Sciatic nerve (tissue), 2 donors: Measurements from ENCODE around the gene HMGCS2. TPM values are rescaled to one million over a fixed set of nuclear protein-coding genes. Genes with fewer than 3 reads are reported as not detected.

Experiments
- ATAC-seq: fragments of 200-7000 bp; cut with Tn5 transposase; one replicate; pipeline ENCODE4 v1.9.1; 2020; ENCODE audit warnings: mild to moderate bottlenecking, moderate library complexity
- DNase-seq: peaks from one replicate; pipeline ENCODE4 v3.0.0-alpha.2; 2020; ENCODE audit warnings: low spot score
- intact Hi-C: fragments of 100-400 bp; cut with DNase I; formaldehyde crosslinking; loops from one replicate; pipeline ENCODE4 v1.14.2; 2022
- total RNA-seq: library from RNA; stranded (reverse); fragmentation: NEBNext Ultra II Directional; extraction: Animal tissue kit (Norgen Biotek cat#: 25700); gene quantifications from one replicate; pipeline ENCODE4 v1.2.1, GENCODE V29; 2021
- donor health status: DM: no; HTN: no; CAD: no.
- donor health status: DM: no; HTN: no; CAD: no.

Gene HMGCS2
- not detected for total RNA-seq

DNA sequence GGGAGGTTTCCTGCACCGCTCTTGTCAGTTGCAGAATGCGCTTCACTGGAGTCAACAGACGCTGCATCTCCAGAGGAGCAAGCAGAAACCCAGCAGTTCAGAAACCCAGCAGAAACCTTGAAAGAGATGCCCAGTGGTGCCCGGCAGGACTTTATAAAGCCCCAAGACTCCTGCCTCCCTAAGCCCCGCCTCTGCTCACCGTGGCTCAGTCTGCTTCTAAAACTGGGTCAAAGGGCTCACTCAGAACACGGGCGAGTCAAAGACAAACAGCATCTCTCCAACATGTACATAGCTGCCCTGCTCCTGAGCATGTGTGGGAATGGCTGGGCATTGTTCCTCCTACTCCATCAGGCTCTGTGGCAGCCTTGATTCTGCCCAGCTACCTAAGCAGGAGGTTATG is at the start of gene HMGCS2:
TSS of gene HMGCS2 (minus strand) at position 128 of the 400 bp plus-strand sequence. CDS start at position 67, 61 bp downstream.
- ATAC-seq (no peak), DNase-seq (no peak)

DNA sequence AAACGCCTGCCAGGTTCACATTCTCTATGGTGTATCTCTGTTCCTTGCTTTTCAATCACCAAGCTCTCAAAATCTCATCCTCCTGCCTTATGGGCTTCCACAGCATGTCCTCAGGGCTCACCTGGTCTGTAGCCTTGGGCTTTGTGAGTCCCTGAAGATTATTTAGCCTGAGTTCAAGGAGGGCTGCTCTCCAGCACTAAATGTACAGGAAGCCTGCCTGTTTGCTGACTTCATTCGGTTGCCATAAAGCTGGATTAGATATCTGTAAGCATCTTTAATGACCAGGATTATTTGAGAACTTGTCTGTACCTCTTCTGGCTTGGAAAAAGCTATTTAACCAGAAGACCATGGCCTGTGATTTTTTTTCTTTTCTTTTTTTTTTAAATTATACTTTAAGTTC is 49.5 kb upstream of the HMGCS2 start:
- intact Hi-C loops, result no loop called here
- DNase-seq (no peak), ATAC-seq (no peak)

More for the DNA sequence above, at the start of gene HMGCS2:
- intact Hi-C loops, result no loop called here

DNA sequence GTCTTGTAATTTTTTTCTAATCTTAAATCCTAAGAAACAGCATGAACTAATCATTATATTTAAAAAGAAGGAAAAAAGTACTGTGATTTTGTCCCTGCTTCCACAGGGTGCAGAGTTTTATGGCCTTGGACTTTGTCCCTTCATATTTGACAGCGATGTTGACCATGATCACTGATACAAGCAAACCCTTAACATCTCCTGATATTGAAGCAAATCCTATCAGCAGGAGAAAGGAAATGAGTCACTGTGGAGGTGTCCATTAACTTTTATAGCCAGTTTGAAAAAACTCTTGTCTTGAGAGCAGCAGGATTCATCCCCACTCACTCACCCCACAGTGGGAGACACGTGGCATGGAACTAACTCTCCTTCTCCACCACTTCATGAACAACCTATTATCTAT is 47.7 kb upstream of the HMGCS2 start:
- ATAC-seq (no peak), DNase-seq (no peak)
- intact Hi-C loops, result no loop called here

DNA sequence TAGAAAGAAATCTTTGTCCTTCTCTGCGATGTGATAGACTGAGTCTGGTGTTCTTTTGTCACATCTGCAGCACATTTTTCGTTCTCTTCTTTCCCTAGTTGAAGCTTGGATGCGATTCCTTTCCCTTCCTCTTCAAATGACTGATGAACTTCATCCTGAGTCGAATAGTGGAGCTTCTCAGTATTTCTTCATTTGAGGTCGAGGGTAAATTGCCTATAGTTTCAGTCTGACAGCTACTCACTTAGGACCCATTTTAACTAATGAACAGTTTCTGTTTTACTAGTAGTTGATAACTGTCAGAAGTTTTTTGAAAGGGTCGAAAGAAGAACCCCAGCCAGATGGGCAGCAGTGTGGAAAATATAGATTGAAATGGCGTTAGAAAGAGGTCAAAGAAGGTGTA is 47.2 kb upstream of the HMGCS2 start:
- ATAC-seq, result no peak
- intact Hi-C loops, result no loop called here

DNA sequence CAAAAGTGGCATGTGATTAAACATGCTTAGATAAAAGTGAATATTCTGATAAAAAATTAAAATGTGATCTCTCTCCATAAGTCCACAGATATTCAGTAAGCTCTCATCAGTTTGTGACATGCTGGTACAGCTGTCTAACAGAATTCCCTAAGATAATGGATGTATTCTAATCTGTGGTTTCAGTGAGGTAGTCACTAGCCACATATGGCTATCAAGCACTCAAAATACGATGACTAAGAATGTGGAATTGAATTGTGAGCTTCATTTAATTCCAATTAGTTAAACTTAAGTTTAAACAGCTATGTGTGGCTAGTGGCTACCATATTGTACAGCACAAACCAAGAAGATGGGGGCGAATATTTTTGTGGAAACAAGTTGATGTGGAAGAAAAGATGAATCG is 46.7 kb upstream of the HMGCS2 start:
- DNase-seq (no peak), ATAC-seq (no peak)
- intact Hi-C loops, result no loop called here

More for the DNA sequence above, 47.2 kb upstream of the HMGCS2 start:
- DNase-seq, result no peak

DNA sequence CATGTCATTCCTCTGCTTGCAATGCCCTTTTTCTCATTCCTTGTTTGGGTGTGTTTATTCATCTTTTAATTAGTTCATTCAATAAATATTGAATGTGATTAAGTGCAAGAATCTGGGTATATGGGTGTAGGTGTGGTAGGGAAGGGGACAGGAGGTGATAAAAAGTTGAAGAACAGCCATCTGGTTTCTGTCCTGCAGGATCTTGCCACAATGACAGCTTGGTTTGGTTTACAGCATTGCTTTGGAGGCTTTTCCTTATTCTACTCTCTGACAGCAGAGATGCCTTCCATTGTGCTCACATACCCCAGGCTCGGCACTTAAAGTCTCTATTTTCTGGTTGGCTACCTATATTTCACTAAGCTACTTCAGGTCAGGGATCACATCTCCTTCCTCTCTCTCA is 45.6 kb upstream of the HMGCS2 start:
- intact Hi-C loops, result no loop called here
- DNase-seq (no peak), ATAC-seq (no peak)

DNA sequence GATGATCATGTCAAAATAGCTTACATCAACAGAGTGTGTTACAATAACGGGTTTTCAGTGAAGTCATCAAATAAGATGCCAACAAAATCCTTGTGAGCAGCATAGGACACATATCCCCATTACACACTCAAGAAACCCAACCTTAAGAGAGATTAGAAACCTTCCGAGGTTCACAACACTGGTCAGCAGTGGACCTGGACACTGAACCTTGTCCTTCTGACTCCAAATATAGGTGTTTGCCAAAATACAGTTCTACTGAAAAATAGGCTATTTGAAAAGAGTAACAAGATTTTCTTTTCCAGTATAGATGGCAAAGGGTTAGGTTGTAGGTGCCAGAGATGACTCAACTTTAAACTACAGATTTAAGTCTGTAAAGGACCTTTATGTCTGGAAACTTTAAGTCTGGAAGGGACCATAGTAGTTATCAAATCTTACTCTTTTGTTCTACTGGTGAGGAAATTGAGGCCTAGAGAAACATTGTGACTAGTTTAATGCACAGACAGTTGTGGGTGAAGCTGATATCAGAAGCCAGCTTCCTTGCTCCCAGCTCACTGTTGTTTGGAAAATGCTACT is 43.4 kb upstream of the HMGCS2 start:
- no peak for DNase-seq
- ATAC-seq, result no peak
- intact Hi-C loops, result no loop called here

DNA sequence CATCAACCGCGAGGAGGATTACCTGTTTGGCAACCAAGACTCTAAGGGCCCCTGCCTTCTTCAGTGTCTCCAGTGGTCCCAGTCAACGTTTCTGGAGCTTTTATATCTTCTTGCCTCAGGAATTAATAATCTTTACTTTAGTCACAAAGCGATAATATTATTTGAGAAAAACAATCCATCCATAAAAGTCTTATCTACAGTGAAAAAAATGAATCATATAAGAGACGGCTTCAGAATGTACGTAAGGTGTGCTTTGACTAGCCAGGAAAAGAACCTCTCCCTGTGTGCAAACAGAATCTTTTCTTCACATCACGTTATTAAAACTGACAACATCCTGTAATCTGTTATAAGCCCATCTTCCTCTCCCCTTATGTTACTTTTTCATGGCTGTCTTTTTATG is 42.7 kb upstream of the HMGCS2 start, which contains the start of gene REG4:
TSS of gene REG4 (minus strand) at position 74 of the 400 bp plus-strand sequence. CDS start 2,691 bp downstream, outside the sequence.
- intact Hi-C loops, result no loop called here
- ATAC-seq, result no peak
- DNase-seq, result no peak

DNA sequence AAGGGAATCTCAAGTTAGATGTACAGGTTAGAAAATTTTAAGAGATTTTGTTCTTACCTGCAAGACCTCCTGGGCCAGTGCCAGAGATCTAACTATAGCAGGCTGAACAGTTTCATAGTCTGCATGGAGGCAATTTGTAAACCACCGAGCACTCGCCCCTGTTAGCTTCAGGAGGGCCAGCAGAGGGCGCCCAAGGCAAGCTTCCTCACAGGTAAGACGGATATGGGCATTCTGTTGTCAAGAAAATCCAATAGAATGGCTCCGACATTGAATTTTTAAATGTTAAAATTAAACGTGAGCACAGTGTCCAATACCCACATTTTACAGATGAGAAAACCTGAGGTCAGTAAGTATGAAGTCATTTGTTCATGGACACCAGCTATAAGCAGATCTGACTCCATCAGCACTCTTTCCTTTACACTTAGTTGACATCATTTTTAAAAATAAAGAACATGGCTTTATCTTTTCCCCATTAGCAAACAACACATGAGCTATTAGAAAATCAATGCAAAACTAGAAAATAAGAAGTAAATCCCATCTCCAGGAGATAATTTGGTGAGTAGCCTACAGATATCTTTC is 40.4 kb upstream of the HMGCS2 start:
- intact Hi-C loops, result loop anchor here (10.0 kb wide), 1 partner anchor 54 kb away; no protein-coding TSS in a partner anchor
- DNase-seq (peak; percentile 84), ATAC-seq (peak; percentile 85)

DNA sequence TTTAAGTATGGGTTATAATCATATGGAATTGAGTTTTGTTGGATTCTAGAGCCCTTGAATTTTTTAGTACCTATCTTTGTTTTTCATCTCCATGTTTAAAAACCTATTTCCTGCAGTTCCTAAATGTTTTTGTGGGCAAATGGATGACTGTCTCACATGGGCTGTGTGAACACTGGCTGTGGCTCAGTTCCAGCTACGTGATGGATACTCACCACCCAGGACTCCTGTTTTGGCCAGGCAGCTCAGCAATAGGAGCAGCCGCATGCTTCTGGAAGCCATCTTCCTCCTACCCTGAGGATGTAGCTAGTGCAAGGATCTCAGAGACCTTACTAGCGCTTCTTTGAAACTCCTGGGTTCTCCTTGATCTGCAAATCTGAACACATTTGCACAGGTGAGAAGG is 39.8 kb upstream of the HMGCS2 start:
- intact Hi-C loops, result loop anchor here (10.0 kb wide), 1 partner anchor 54 kb away; no protein-coding TSS in a partner anchor
- DNase-seq, result no peak
- no peak for ATAC-seq

DNA sequence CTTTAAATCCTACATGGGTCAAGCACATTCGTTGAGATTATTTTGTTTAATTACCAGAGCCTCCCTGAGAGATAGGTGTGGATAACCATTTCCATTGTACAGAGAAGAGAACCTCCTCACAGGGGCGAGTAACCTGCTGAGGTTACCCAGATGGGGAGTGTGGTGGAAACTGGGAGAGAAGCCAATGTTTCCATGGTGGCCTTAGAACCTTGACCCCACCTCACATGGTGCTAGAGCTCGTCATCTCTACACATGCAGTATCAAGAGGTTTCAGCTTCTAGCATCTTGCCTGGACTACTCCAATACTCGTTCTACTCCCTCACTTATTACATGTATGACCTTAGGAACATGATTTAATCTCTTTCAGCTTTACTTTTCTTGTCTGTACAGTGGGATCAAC is 37.8 kb upstream of the HMGCS2 start:
- ATAC-seq (no peak), DNase-seq (no peak)
- intact Hi-C loops, result loop anchor here (10.0 kb wide), 1 partner anchor 52 kb away; no protein-coding TSS in a partner anchor

DNA sequence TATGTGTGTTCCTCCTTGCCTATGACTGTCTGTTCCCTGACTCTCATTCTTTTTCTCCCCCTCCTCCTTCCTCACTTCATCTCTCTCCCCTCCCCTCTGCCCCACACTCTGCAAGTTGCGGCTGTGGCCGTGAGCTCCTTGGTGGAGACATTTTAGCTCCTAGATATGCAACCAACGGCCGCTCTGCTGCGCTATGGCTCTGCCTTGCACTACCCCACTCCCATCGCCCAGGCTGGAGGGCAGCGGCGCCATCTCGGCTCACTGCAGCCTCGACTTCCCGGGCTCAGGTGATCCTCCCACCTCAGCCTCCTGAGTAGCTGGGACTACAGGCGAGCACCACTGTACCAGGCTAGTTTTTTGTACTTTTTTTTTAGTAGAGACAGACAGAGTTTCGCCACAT is 37.0 kb upstream of the HMGCS2 start:
- DNase-seq (no peak), ATAC-seq (no peak)
- intact Hi-C loops, result loop anchor here (10.0 kb wide), 1 partner anchor 51 kb away; no protein-coding TSS in a partner anchor

DNA sequence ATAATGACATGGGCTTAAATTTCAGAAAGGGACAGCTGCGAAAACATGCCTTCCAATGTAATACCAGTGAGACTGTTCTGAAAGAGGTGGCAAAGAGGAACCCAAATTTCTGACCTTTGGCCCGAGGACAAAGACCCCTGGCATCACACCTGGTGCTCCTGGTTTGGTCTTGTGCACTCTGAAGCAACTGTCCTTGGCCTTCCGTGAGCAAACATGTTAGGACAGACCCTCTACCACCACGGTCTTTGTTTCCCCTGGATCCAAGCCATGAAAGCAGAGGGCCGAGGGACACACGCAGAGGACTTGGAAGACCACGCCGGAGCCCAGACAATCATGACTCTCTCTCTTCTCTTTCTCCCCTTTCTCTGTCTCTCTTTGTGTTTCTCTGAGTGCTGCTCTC is 36.5 kb upstream of the HMGCS2 start:
- intact Hi-C loops, result loop anchor here (10.0 kb wide), 1 partner anchor 50 kb away; no protein-coding TSS in a partner anchor

DNA sequence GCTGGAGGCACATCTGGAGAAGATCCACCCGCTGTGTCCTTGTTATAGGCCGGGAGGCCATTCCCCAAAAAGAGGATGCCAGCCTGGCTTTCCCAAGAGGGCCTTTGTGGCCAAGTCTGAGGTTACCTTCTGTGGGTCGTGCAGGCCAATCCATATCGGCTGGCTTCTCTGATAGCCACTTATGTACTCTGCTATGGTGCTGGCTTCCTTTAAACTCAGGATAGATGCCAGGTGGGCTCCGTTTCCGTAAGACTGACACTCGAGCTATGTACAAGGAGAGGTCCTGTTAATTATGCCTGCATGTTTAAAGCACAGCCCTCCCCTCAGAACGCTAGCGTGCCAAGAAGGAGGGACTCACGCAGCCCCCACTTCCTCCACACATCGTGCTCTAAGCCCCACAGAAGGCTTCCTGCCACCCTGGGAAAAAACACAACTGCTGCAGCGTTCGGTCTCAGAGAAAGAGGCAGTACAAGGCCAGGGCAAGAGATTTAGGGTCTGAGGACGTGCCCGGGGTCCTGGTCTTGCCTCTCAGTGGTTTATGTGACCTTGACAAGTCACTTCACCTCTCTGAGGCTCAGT is 31.0 kb upstream of the HMGCS2 start:
- DNase-seq (no peak), ATAC-seq (no peak)
- intact Hi-C loops, result loop anchor here (10.0 kb wide), 1 partner anchor 45 kb away; no protein-coding TSS in a partner anchor

More for the DNA sequence above, 36.5 kb upstream of the HMGCS2 start:
- ATAC-seq (no peak), DNase-seq (no peak)

DNA sequence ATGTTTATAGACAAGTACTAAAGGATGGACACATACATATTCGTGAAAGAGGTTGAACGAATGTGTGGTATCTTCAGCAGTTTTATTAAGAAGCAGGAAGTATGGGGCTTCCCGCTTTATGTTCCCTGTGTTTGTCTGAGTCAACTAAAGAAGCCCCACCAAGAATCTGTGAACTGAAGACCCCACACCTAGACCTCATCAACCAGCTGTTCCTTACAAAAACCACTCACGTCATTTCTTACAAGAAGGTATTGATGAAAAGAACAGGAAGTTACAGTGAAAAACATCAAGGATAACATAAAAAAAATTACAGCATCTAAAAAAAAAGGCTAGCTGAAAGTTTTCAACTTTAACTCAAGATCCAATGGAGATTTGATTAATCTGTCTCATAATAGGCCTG is 30.3 kb upstream of the HMGCS2 start:
- ATAC-seq (no peak), DNase-seq (no peak)
- intact Hi-C loops, result no loop called here

DNA sequence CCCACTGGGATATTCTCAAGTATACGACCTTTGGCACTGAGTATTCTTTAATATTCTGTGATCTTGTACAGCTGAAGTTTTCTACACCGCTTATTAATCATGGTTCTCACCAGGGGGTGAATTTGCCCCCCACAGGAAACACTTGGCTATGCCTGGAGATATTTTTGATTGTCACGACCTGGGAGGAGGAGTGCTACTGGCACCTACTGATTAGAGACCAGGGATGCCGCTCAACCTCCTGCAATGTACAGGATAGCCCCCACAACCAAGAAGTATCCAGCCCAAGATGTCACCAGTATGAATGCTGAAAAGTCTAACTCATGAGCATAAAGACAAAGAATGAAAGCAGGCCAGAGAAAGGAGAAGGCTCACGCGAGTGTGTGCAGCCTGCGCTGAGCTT is 28.9 kb upstream of the HMGCS2 start:
- DNase-seq (no peak), ATAC-seq (no peak)
- intact Hi-C loops, result no loop called here

DNA sequence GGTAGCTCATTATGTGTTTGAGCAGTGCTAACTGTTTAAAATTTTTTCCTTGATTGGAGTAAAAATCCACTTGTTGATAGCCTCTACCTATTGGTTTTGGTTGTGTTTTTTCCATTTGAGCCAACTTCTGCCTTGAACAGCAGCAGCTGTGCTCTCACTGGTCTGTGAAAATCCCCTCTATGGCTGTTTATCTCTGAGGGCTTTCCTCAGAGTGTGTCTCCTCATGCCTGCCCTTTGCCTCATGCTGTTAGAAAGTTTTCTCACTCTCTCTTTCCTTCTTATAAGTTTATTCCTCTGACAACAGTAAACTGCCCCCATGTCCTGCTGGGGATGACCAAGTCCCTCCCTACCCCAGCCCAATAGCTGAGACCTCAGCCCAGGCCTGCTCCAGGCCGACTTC is 28.5 kb upstream of the HMGCS2 start:
- ATAC-seq (no peak), DNase-seq (no peak)
- intact Hi-C loops, result no loop called here

DNA sequence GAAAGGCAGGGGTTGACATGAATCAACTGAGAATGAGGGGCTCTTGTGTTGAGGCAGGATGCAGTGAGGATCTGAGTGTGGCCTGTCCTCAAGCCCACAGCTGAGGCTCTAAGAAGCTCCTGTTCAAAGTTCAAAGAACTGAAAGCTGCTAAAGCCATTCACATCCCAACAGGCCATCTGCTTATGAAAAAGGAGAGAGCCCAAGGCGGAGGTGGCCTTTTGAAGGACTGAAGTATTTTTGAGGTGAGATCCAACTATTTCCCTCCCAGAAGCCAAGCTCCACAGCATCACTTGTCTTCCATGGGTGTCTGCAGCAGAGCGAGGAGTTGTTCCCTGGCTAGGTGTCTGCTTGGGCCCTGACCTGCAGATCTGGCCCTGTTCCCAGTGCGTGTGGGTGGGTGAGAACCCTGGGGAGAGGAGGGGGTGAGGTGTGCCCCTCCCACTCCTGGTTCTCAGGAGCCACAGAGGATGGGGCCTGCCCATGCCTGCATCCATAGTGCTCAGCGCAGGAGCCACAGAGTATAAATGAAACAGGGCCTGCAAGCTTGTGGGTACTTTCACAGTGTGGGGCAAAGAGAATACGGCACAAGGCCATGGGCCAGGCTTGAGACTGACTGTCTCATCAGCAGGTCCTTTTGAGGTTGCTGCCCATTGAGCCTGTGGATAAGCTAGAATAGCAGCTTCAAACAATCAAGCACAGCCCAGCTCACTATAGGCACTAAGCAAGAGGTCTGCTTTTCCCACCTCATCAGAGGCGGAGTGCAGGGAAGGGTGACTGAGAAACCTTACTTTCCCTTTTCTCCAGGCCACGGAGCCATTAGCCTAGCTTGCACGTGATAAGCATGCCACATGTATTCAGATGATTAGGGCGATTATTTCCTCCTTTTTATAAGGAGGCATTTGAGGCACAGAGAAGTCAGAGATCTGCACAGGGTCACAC is 26.8 kb upstream of the HMGCS2 start:
- intact Hi-C loops, result no loop called here
- DNase-seq (no peak), ATAC-seq (no peak)

DNA sequence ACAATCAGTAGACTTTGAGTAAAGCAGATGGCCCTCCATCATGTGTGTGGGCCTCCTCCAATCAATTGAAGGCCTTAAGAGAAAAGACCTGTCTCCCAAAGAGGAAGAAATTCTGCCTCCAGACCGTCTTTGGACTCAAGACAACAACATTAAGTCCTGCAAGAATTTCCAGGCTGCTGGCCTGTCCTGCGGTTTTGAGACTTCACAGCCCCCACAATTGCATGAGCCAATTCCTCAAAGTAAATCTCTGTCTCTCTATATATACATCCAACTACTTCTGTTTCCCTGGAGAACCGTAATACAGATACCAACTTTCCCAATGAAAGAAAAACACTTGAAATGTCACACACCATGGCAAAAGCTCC is 26.2 kb upstream of the HMGCS2 start:
- DNase-seq (no peak), ATAC-seq (no peak)
- intact Hi-C loops, result no loop called here
